Measurements from ENCODE around the gene MMADHC. TPM values are rescaled to one million over a fixed set of nuclear protein-coding genes. Genes with fewer than 3 reads are reported as not detected.

MMADHC gene
- total RNA-seq, 1 donor from 2014 or later = 126 TPM

DNA sequence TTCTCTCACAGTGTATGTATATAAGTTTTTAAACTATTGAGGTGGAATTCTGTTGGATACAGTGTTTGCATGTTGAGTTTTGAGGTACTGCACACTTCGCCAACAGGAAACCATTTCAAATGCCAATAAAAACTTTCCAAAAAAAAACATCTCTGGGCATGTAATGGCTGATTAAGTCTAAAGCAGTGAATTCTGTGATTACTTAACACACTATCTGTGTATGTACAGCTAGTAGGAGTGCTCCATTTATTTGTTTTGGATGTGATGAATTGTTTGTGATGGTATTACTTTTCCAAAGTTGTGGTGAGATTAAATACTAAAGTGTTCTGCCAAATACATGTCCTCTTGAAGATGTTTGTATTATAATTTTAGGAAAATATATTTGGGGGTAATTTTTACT is 31.1 kb downstream of the MMADHC start:
- peak; percentile 12 for DNase-seq (ENCODE audit: low spot score)

GRCh38 chr2:149552830-149553229 is 34.7 kb downstream of the MMADHC start:
- DNase-seq (ENCODE audit: low spot score) = no peak

- DNase-seq (ENCODE audit: low spot score) = no peak
These were observed 35.3 kb downstream of the MMADHC start for GRCh38 chr2:149552226-149552625.

GRCh38 chr2:149544692-149545091 is 42.9 kb downstream of the MMADHC start:
- DNase-seq (ENCODE audit: low spot score) = no peak

- DNase-seq (ENCODE audit: low spot score) = no peak
These were observed 43.7 kb downstream of the MMADHC start for GRCh38 chr2:149543845-149544244.

DNA sequence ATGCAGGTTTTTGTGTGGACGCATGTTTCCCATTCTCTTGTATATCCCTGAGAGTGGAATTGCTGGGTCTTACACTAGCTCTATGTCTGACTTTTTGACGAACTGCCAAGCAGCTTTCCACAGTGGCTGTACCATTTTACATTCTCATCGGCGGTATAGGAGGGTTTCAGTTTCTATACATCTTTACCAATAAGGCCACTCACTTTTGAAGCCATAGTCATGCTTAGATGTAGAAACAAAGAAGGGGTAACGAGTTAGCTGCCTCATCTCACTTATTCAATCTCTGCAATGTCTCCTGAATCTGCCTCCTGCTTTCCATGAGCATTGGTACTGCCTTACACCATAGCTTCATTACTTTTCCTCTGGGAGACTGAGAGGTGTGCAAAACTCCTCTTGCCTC is 47.4 kb downstream of the MMADHC start:
- no peak for DNase-seq (ENCODE audit: low spot score)

- DNase-seq (ENCODE audit: low spot score) = no peak
These were observed 49.3 kb downstream of the MMADHC start for GRCh38 chr2:149538138-149538833.

- DNase-seq (ENCODE audit: low spot score) = no peak
These were observed 50.4 kb downstream of the MMADHC start for GRCh38 chr2:149537092-149537726.

GRCh38 chr2:149536649-149537048 is 50.9 kb downstream of the MMADHC start:
- DNase-seq (ENCODE audit: low spot score) = peak; percentile 18

GRCh38 chr2:149534674-149535073 is 52.9 kb downstream of the MMADHC start:
- no peak for DNase-seq (ENCODE audit: low spot score)

- DNase-seq (ENCODE audit: low spot score) = no peak
These were observed 58.6 kb downstream of the MMADHC start for GRCh38 chr2:149528983-149529382.

DNA sequence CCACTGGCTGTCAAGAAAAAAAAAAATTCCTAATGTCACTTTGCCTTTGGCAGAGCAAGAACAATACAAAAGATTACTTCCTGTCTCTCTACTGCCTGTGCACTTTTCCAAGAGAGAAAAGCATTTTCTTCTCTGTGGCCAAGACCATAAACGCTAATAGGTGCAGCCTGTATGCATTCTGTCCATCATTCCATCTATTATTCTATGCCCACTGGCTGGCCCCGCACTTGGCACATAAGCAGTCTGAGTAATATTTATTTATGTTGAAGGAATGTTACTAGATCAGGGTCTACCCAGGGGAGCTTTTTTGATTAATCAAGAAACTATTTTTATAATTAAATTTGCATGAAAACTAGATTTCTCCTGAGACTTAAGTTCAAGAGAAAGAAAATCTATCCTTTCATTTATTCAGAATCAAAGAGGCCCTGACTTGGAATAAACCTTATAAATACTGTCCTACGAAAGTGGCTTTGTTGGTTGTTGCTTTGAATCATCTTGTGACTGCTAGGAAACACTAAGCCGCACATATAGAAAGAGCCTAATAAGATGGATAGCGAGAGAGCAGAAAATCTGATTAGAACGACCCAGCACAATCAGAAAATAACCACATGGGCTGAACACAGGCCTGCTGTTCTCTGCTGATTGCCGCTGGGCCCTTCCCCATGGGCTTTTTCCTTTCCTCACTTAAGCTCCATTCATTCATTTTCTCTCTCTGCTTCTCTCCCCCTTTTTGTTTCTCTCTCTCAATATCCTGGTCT is 59.4 kb downstream of the MMADHC start:
- DNase-seq (ENCODE audit: low spot score) = no peak

DNA sequence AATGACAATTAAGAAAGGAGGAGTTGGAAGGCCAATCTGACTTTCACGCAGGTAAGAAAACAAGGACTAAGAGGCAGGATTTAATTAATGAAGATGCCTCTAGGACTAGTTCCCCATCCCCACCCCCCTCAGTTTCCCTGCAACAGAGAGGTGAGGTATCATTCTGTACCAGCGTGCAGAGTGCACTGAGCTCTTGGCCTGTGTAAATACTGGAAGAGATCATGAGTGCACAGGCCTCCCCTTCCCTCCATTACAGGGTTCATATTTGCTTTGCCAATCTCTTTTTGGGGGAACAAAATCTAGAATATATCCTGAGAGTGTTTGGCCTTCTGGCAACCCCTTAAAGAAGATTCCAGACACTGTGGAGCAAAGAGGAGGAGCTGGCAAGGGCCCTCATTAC is 60.9 kb downstream of the MMADHC start:
- no peak for DNase-seq (ENCODE audit: low spot score)

DNA sequence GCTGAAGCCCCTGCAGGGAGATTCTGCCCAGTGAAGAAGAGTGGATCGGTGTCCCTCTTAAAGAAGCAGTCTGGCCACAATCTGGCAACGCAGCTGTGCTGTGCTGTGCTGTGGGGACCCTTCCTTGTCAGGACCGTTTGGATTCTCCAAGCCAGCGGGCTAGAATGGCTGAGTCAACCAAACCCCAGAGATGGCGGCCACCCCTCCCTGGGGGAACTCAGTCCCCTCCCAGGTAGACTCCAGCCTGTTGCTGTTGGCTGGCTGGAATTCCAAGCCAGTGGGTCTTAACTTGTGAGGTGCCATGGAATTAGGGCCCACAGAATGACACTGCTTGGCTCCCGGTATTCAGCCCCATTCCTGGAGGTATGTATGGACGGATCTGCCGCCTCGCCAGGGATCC is 62.3 kb downstream of the MMADHC start:
- no peak for DNase-seq (ENCODE audit: low spot score)

Data from umbilical cord (tissue), 2 donors.